ENCODE measurements around the gene PCDHGC3.

Gene PCDHGC3

GRCh38 chr5:141484641-141485311 lies 9.0 kb downstream of the PCDHGC3 start, which contains the start of gene PCDHGC4:
Gene PCDHGC4 (plus strand): TSS chr5:141485030. CDS start chr5:141485174, 144 bp downstream.
- TF ChIP-seq, protein P1, sequence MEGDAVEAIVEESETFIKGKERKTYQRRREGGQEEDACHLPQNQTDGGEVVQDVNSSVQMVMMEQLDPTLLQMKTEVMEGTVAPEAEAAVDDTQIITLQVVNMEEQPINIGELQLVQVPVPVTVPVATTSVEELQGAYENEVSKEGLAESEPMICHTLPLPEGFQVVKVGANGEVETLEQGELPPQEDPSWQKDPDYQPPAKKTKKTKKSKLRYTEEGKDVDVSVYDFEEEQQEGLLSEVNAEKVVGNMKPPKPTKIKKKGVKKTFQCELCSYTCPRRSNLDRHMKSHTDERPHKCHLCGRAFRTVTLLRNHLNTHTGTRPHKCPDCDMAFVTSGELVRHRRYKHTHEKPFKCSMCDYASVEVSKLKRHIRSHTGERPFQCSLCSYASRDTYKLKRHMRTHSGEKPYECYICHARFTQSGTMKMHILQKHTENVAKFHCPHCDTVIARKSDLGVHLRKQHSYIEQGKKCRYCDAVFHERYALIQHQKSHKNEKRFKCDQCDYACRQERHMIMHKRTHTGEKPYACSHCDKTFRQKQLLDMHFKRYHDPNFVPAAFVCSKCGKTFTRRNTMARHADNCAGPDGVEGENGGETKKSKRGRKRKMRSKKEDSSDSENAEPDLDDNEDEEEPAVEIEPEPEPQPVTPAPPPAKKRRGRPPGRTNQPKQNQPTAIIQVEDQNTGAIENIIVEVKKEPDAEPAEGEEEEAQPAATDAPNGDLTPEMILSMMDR (IDR thresholded peaks at IDR 0.05; ENCODE audit: insufficient read depth, low read length, poor library complexity, severe bottlenecking) = no peak
- TF ChIP-seq EZH2phosphoT487 (conservative IDR thresholded peaks at IDR 0.05; ENCODE audit: low read length) = no peak
- Histone ChIP-seq H3K9ac (ENCODE audit: low read length) (peak within 1 kb of the TSS; percentile 42), H3K79me2 (ENCODE audit: insufficient read depth, low read length) (peaks cover 73% of the 10 kb centered on the region), H3K4me3 (ENCODE audit: insufficient read depth, low read length, poor library complexity, severe bottlenecking) (peak within 1 kb of the TSS; percentile 45), H3F3A (ENCODE audit: insufficient read depth) (no peaks in the 10 kb centered on the region; the same call in 1 of the 2 replicates), H3K36me3 (ENCODE audit: low read length) (no peaks in the 10 kb centered on the region), H4K20me1 (ENCODE audit: low read depth, low read length) (no peaks in the 10 kb centered on the region), H2AFZ (ENCODE audit: low read depth, low read length, severe bottlenecking) (peak within 1 kb of the TSS; percentile 28), H3K4me2 (ENCODE audit: low read depth, low read length, poor library complexity, severe bottlenecking) (peak within 1 kb of the TSS; percentile 72), H3K9me2 (replicated peaks; ENCODE audit: insufficient read depth, low read length) (no peaks in the 10 kb centered on the region), H3K9me3 (ENCODE audit: insufficient read depth, low read length) (no peaks in the 10 kb centered on the region), H3K27ac (ENCODE audit: low read depth, low read length) (peak within 1 kb of the TSS; percentile 21; the same call in 1 of the 2 replicates), H3K27me3 (ENCODE audit: low read length) (no peaks in the 10 kb centered on the region)

DNA sequence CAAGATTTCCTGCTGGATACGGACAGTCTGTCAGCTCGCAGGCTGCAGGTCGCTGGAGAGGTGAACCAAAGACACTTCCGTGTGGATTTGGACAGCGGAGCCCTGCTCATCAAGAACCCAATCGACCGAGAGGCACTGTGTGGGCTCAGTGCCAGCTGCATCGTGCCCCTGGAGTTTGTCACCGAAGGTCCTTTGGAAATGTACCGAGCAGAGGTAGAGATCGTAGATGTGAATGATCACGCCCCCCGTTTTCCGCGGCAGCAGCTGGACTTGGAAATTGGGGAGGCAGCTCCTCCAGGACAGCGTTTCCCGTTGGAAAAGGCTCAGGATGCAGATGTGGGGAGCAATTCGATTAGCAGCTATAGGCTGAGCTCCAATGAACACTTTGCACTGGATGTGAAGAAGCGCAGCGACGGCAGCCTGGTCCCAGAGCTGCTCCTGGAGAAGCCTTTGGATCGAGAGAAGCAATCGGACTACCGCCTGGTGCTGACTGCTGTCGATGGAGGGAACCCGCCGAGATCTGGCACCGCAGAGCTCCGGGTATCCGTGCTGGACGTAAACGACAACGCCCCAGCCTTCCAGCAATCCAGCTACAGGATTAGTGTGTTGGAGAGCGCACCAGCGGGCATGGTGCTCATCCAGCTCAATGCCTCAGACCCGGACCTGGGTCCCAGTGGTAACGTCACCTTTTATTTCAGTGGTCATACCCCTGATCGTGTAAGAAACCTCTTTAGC lies 9.7 kb downstream of the PCDHGC3 start:
- Histone ChIP-seq H3K79me2 (ENCODE audit: insufficient read depth, low read length) (peaks cover 67% of the 10 kb centered on the region), H3K9me3 (ENCODE audit: insufficient read depth, low read length) (no peaks in the 10 kb centered on the region), H4K20me1 (ENCODE audit: low read depth, low read length) (no peaks in the 10 kb centered on the region), H3F3A (ENCODE audit: insufficient read depth) (no peaks in the 10 kb centered on the region; the same call in 1 of the 2 replicates), H3K4me3 (ENCODE audit: insufficient read depth, low read length, poor library complexity, severe bottlenecking) (peak overlapping the region; percentile 45), H3K27ac (ENCODE audit: low read depth, low read length) (no peak overlapping the region), H3K9ac (ENCODE audit: low read length) (peak overlapping the region; percentile 42), H3K4me2 (ENCODE audit: low read depth, low read length, poor library complexity, severe bottlenecking) (peak overlapping the region; percentile 72), H3K27me3 (ENCODE audit: low read length) (no peaks in the 10 kb centered on the region), H2AFZ (ENCODE audit: low read depth, low read length, severe bottlenecking) (peak overlapping the region; percentile 28), H3K9me2 (replicated peaks; ENCODE audit: insufficient read depth, low read length) (no peaks in the 10 kb centered on the region), H3K36me3 (ENCODE audit: low read length) (no peaks in the 10 kb centered on the region)
- TF ChIP-seq EZH2phosphoT487 (conservative IDR thresholded peaks at IDR 0.05; ENCODE audit: low read length) = no peak
- TF ChIP-seq, protein P1 (IDR thresholded peaks at IDR 0.05; ENCODE audit: insufficient read depth, low read length, poor library complexity, severe bottlenecking) = no peak

GRCh38 chr5:141486091-141486490 lies 10.3 kb downstream of the PCDHGC3 start:
- H3K27me3 ChIP-seq (ENCODE audit: low read length) = no peaks in the 10 kb centered on the region
- H3K9ac ChIP-seq (ENCODE audit: low read length) = no peak overlapping the region
- H3K27ac ChIP-seq (ENCODE audit: low read depth, low read length) = no peak overlapping the region
- H3K9me3 ChIP-seq (ENCODE audit: insufficient read depth, low read length) = no peaks in the 10 kb centered on the region
- no peaks in the 10 kb centered on the region for H3K9me2 ChIP-seq (replicated peaks; ENCODE audit: insufficient read depth, low read length)
- H3F3A ChIP-seq (ENCODE audit: insufficient read depth) = no peaks in the 10 kb centered on the region; the same call in 1 of the 2 replicates
- no peak overlapping the region for H3K4me3 ChIP-seq (ENCODE audit: insufficient read depth, low read length, poor library complexity, severe bottlenecking)
- no peak for TF ChIP-seq EZH2phosphoT487 (conservative IDR thresholded peaks at IDR 0.05; ENCODE audit: low read length)
- TF ChIP-seq, protein P1 (IDR thresholded peaks at IDR 0.05; ENCODE audit: insufficient read depth, low read length, poor library complexity, severe bottlenecking) = no peak
- no peaks in the 10 kb centered on the region for H4K20me1 ChIP-seq (ENCODE audit: low read depth, low read length)
- no peak overlapping the region for H3K4me2 ChIP-seq (ENCODE audit: low read depth, low read length, poor library complexity, severe bottlenecking)
- H3K36me3 ChIP-seq (ENCODE audit: low read length) = no peaks in the 10 kb centered on the region
- no peak overlapping the region for H2AFZ ChIP-seq (ENCODE audit: low read depth, low read length, severe bottlenecking)
- peaks cover 60% of the 10 kb centered on the region for H3K79me2 ChIP-seq (ENCODE audit: insufficient read depth, low read length)
